HG02973 (cell line): Measurements from ENCODE around the gene RBMS3.

Experiments used
- ATAC-seq: cut with Tn5 transposase; IDR thresholded peaks from one replicate; pipeline ENCODE4 v1.9.1; 2021; ENCODE audit warnings: moderate library complexity; ENCODE audit not compliant: unreplicated experiment

Gene RBMS3

GRCh38 chr3:29701326-29701983 is 420.6 kb downstream of the RBMS3 start:
- ATAC-seq = no peak

DNA sequence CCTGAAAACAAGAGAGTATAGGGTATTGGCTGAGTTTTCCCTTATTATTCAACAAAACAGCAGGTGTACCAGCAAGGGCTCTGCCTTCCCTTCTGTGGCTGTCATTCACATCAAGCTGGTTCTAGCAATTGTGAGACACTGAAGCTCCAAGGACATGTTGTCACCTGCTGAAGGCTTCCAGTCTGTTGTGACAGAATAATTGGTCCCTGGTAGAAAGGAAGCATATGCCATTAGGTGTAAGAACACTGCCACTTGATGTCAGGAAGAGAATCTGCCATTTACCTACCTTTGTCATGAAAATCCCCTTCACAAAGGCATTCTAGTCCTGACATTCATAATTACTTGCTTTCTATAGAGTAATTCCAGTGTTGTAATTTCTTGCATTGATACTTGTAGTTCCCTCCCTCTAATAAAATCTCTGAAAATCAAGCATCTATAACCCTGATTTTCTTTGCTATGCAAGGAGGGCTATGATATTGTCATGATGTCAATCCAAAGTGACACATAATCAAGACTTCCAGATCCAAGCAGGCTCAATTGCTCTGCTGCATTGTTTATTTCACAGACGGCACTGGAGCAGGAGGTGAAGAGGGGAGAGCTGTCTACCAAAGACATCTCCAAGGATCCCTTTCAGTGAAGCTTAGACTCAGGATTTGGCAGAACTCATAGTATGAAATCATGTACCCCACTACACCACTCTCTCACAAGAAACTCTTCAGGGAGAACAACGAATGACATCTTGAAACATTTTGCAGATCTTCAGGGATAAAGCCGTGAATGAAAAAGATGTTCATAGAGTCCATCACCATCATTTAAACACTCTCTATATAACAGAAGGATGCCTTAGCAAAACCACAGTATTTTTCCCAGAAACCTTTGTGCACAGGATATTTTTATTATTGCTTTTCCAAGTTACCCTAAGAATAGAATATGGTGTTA is 425.3 kb downstream of the RBMS3 start:
- no peak for ATAC-seq

- no peak for ATAC-seq
Observed at GRCh38 chr3:29708884-29709283, 428.0 kb downstream of the RBMS3 start.

DNA sequence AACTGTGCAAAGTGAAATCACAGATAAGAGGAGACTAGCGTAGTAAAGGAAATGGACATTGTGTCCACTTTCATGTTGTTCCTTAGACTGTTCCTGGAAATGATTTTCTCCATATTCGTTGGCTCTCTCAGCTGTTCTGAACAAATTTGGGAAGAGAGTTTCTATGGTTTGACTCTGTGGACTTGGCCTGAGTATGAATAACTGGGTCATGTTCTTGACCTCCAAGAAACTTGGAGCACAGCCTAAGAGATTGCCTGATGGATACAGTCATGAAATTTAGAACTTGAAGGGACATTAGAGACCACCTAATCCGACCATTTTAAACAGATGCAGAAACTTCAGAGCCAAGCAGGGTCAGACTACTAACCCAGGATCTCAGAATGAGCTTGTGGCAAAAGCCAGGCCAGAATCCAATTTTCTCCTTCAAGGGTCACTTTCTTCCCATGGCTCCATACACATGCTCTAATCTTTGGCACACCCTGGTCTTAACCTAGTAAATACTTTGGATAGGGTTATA is 430.4 kb downstream of the RBMS3 start:
- ATAC-seq = no peak

GRCh38 chr3:29716213-29716612 is 435.3 kb downstream of the RBMS3 start:
- ATAC-seq = no peak

DNA sequence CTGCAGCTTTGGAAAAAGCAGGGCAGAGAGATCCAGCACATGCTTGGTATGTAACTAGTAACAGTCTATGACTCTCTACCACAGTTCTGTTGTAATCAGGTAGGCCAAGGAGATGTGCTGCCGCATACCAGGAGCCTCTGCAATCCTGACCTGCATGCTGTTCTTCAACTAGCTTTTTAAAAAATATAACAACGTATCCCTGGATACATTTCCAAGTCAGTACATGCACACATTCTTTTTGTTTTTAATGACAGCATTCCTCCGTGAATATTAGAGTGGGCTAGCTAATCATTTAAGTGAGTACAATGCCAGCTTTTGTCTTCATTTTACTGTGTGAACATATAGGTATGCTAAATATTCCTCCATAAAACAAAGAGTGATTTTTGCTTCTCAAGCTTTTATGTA is 437.8 kb downstream of the RBMS3 start:
- no peak for ATAC-seq

DNA sequence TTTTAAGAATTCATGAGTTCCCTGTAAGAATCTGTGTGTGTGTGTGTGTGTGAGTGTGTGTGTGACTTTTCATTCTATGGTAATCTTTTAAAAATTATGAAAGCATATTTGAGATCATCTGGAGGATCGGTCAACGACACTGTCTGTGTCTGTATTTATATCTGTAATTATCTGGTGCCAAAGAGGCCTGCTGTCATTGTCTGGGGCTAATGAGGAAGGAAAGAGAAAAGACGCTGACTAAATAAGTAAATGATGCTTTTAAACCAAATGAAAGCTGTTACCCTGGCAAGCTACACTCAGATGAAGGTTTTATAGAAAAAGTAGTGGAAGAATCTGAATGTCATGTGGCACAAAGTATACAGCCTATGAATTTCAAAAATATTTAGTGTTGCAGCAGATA is 439.8 kb downstream of the RBMS3 start:
- ATAC-seq = no peak

DNA sequence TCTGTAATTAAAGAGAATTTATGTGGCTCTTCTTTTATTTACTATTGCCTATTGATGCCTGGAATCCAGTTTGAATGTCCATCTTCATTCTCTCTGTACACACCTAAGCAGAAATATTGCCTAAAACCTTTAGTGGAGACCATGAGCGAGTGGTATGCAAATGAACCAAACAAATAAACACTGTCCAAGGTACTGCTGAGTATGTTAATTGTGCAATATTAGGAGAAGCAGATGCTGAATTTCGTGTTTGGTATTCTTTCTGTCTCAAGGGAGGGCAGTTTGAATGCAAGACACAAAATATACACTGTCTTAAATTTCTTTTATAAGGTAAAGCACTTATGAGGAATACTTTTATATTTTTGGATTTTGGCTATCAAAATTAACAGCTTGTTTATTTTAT is 440.9 kb downstream of the RBMS3 start:
- ATAC-seq = no peak

DNA sequence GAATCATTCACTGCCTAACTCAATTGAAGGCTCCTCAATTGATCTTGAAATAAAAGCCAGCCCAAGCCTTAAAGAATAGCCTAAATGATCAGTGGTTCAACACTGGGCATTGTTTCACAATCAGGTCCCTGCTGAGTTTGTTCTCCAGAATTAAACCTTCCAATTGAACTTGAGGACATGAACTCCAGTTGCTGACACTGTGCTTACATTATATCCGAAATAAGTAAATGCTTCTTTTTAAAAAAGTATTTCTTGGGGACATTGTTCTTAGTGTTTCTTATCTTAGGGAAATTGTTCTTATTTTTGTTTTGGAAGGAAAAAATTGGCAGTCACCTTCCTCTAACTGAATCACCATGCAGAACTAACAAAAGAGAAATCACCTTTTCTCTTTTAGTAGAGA is 450.2 kb downstream of the RBMS3 start:
- ATAC-seq = no peak

- no peak for ATAC-seq
Observed at GRCh38 chr3:29741231-29741630, 460.4 kb downstream of the RBMS3 start.

DNA sequence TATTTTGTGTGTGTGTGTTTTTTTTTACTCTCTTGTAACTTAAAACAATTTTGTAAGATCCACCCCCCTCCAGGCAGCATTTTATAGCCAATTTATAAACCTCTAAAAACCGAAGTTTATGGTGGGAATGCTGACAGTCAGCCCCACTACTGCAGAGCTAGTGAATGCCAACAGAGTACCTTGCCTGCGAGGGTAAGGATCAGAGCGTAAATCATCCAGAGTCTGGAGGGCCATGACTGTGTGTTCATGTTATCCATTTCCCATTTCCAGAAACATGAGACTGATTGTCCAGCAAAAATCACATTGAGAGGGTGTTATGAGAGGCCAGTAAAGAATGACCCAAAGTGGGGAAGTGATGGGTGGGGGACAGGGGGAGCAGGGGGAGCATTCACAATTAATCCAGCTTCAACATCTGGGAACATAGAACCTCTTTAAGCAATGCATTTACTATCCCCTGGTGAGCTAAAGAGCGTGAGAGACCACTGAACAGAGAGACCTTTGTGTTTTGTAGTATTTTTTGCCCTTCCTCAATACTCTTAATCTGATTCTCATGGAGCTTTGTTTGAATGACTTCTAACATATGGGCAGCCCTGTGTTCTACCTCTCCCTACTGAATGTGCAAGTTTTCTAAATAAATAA is 464.5 kb downstream of the RBMS3 start:
- ATAC-seq = no peak

DNA sequence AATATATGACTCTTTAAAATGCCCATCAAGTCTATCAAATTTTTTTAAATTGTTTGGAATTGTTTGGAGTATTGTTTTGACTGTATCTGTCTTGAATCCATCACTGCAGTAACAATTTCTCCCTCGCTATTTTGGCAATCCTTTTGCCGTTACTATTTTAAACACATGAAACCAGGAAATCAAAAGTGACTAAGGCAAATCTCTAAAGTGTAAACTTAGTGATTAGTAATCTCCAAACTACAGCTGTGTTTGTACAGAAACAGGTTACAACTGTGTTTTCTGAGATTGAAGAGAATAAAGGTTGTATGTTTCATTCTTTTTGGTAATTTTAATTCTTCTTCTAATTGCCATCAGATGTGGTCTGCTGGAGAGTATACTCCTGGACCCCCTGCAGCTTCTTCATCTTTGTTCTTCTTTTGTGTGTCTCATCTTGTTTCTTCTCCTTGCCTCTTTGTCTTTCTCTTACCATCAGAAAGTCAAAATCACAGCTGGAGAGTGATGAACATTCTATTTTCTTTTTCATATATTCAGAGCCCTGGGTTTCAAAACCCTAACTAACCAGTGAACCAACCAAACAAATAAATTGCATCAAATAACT is 465.4 kb downstream of the RBMS3 start:
- no peak for ATAC-seq

DNA sequence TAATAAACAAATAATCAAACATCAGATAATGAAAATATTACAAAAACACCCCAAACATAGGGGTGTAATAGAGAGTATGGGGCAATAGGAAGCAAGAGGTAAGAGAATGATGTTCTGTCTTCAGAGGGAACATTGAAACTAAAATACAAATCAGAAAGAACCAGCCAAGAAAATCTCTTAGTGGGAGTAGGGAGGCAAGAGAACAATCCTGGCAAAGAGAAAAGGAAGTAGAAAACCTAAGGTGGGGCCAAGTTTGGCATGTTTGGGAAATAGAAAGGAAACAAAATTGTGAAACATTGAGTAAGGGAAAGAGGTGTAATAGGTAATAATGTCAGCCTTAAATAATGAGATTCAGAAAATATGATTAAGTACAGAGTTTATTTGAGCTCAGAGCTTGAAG is 467.1 kb downstream of the RBMS3 start:
- no peak for ATAC-seq

- ATAC-seq = no peak
Observed at GRCh38 chr3:29751647-29752314, 470.9 kb downstream of the RBMS3 start.

- ATAC-seq = no peak
Observed at GRCh38 chr3:29754346-29754745, 473.5 kb downstream of the RBMS3 start.

- ATAC-seq = no peak
Observed at GRCh38 chr3:29755416-29755815, 474.5 kb downstream of the RBMS3 start.

GRCh38 chr3:29757054-29757777 is 476.3 kb downstream of the RBMS3 start:
- no peak for ATAC-seq

DNA sequence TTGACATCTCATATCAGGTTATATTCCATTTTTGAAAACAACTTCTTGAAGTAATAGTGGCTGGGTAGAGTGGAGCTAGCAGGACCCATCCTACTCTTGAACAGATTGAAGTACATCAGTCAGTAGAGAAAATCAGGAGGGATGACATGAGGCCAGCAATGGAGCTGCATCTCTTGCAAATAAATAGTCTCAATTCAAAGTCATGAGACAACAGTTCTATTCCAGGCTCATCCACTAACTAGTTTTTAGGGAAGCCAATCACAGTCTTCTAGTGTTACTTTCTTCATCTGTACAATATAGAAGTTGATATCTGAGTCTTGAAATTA is 477.2 kb downstream of the RBMS3 start:
- ATAC-seq = no peak

- no peak for ATAC-seq
Observed at GRCh38 chr3:29758434-29759322, 477.8 kb downstream of the RBMS3 start.
